GM12891 (cell line): ENCODE measurements around the gene TEAD1.

Experiments used
- PAX5 ChIP-seq: IDR thresholded peaks from 2 replicates; pipeline ENCODE4 v1.6.1; 2011; ENCODE audit warnings: low read length, moderate library complexity, mild to moderate bottlenecking; ENCODE audit not compliant: insufficient read depth, severe bottlenecking
- POLR2A ChIP-seq: IDR thresholded peaks from 2 replicates; pipeline ENCODE4 v1.6.1; 2011; ENCODE audit warnings: low read depth, low read length, control low read depth
- POLR2AphosphoS5 ChIP-seq: IDR thresholded peaks from 2 replicates; pipeline ENCODE4 v1.6.1; 2011; ENCODE audit warnings: low read depth, low read length, control low read depth

- TF ChIP-seq PAX5 (no peak), POLR2A (no peak), POLR2AphosphoS5 (no peak)
Observed at GRCh38 chr11:12696911-12697581, 22.8 kb downstream of the TEAD1 start.
